GM12864 (cell line): Measurements from ENCODE around the gene NAGLU.
A peak's percentile ranks its signal among the peaks of the same experiment; 100 is the strongest.

ENCODE experiments used
- DNase-seq: peaks from one replicate; pipeline ENCODE4 v3.0.0-alpha.2; 2011; ENCODE audit warnings: low read depth
- H3K4me3 ChIP-seq: 2 replicates; pipeline ENCODE4 v1.5.1; 2011; ENCODE audit warnings: mild to moderate bottlenecking, low read depth, low read length, control low read depth
- TF ChIP-seq, protein P1 (sequence below): IDR thresholded peaks from 2 replicates; pipeline ENCODE4 v1.5.1; 2011; ENCODE audit warnings: low read depth, mild to moderate bottlenecking, moderate library complexity, low read length, control low read depth, inconsistent platforms; ENCODE audit errors: missing control alignments

The NAGLU gene

DNA sequence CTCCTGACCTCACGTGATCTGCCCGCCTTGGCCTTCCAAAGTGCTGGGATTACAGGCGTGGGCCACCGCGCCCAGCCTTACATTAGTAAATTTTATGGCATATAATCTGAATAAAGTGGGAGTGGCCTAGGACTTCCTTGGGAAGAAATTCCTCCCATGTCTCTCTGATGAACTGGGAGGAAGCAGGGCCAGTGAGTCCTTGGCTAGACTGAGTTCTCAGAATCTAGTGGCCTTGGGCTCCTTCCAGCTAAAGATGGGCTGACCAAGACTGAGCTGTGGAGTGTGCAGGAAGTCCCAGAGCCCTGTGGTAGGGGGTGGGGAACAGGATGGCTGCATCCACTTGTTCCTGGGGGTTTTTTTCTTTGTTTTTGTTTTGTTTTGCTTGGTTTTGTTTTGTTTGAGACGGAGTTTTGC lies 10.0 kb upstream of the NAGLU start:
- H3K4me3 ChIP-seq, result no peak overlapping the region
- DNase-seq, result no peak
- TF ChIP-seq, protein P1, sequence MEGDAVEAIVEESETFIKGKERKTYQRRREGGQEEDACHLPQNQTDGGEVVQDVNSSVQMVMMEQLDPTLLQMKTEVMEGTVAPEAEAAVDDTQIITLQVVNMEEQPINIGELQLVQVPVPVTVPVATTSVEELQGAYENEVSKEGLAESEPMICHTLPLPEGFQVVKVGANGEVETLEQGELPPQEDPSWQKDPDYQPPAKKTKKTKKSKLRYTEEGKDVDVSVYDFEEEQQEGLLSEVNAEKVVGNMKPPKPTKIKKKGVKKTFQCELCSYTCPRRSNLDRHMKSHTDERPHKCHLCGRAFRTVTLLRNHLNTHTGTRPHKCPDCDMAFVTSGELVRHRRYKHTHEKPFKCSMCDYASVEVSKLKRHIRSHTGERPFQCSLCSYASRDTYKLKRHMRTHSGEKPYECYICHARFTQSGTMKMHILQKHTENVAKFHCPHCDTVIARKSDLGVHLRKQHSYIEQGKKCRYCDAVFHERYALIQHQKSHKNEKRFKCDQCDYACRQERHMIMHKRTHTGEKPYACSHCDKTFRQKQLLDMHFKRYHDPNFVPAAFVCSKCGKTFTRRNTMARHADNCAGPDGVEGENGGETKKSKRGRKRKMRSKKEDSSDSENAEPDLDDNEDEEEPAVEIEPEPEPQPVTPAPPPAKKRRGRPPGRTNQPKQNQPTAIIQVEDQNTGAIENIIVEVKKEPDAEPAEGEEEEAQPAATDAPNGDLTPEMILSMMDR, result no peak

DNA sequence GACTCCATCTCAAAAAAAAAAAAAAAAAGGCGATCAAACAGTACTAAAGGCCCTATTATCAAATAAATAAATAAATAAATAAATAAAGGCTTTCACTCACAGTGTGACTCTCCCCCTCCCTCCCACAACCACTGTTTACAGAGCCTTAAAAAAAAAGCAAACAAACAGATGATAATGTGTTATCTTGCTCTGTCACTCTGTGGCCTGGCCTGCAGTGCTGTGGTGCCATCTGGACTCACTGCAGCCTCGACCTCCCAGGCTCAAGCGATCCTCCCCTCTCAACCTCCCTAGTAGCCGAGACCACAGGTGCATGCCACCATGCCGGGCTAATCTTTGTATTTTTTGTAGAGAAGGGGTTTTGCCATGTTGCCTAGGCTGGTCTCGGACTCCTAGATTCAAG lies 8.1 kb upstream of the NAGLU start:
- TF ChIP-seq, protein P1, result no peak
- no peak for DNase-seq
- no peak overlapping the region for H3K4me3 ChIP-seq

DNA sequence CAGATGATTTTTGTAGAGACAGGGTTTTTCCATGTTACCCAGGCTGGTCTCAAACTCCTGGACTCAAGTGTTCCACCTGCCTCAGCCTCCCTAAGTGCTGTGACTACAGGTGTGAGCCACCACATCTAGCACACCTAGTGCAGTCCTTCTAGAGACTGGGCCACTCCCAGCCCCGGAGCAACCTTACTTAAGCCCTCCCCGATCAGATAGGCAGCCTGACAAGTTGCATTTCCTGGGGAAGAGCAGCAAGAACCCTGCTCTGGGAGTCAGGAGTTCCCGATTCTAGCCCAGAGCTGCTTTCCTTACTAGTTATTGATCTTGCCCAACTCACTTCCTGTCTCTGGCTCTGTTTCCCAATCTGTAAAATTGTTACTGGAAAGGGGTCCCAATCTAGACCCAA lies 7.0 kb upstream of the NAGLU start:
- no peak for DNase-seq
- TF ChIP-seq, protein P1, result no peak
- H3K4me3 ChIP-seq, result no peak overlapping the region

DNA sequence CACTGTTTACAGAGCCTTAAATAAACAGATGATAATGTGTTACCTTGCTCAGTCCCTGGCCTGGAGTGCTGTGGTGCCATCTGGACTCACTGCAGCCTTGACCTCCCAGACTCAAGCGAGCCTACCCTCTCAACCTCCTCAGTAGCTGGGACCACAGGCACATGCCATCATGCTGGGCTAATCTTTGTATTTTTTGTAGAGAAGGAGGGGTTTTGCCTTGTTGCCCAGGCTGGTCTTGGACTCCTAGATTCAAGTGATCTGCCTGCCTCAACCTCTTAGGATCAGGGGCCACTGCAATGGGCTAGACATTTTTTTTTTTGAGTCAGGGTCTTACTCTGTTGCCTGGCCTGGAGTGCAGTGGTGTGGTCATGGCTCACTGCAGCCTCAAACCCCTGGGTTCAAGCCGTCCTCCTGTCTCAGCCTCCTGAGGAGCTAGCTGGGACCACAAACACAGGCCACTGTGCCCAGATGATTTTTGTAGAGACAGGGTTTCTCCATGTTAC lies 5.0 kb upstream of the NAGLU start:
- TF ChIP-seq, protein P1, result no peak
- no peak for DNase-seq
- H3K4me3 ChIP-seq, result no peak overlapping the region

DNA sequence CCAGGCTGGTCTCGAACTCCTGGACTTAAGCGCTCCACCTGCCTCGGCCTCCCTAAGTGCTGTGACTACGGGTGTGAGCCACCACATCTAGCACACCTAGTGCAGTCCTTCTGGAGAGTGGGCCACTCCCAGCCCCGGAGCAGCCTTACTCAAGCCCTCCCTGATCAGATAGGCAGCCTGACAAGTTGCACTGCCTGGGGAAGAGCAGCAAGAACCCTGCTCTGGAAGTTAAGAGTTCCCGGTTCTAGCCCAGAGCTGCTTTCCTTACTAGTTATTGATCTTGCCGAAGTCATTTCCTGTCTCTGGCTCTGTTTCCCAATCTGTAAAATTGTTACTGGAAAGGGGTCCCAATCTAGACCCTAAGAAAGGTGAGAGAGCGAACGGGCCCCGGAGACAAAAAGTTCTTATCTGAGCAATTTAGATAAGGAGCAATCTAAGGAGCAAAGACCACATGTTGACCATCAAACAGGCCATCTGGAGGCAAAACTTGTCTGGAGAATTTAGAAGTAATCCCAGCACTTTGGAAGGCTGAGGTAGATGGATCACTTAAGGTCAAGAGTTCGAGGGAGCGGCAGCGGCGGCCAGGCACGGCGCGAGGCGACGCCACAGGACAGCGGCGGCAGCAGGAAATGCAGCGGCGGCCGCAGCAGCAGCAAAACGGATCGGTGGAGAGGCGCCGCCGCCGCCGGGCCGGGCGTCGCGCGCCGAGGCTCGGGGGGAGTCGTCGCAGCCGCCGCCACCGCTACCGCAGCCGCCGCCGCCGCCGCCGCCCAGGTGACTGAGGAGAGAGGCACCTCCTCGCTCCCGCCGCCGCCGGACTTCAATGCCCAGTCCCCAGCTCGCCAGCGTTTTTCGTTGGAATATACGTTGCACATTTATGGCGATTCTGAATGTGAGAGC lies 4.3 kb upstream of the NAGLU start:
- peak overlapping the region; percentile 45 for H3K4me3 ChIP-seq
- TF ChIP-seq, protein P1, result peak; percentile 58
- DNase-seq, result no peak

DNA sequence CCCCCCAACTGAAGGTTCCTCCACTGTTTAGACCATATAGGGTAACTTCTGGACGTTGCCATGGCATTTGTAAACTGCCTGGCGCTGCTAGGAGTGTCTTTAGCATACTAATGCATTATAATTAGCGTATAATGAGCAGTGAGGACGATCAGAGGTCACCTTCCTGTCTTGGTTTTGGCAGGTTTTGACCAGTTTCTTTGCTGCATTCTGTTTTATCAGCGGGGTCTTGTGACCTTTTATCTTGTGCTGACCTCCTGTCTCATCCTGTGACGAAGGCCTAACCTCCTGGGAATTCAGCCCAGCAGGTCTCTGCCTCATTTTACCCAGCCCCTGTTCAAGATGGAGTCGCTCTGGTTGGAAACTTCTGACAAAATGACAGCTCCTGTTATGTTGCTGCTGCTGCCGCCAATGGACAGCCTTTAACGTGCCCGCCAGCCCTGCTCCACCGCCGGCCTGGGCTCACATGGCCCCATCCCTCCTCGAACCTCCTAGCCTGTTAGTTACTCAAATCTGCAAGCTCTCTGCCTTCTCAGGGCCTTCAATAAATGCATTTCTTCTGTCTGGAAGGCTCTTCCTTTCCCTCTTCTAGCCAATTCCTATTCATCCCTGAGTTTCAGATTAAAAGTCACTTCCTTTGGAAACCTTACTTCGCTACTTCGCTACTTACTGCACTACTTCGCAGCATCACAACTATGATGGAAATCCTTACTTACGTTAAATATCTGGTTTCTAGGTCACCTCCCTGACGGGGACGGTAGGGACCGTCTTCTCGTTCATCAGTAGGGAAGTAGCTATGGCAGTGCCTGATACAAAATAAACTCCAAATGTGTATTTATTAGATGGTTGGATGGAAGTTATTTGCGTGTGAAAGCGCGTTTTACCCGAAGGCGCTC lies 640 bp upstream of the NAGLU start:
- DNase-seq, result no peak
- peak overlapping the region; percentile 60 for H3K4me3 ChIP-seq
- TF ChIP-seq, protein P1, result no peak
